T47D (cell line): ENCODE measurements around the gene KRT78.

ENCODE experiments used
- DNase-seq, 2 experiments: peaks; one replicate each; pipeline versions ENCODE4 v3.0.0 to v3.0.0-alpha.2; 2011 to 2012; ENCODE audit warnings: low read depth in 1 of 2, low spot score in 1 of 2
- JUND ChIP-seq: IDR thresholded peaks from 2 replicates; pipeline ENCODE4 v1.6.1; 2012; ENCODE audit warnings: low read depth
- in situ Hi-C: cut with HindIII; loops from 2 replicates; pipeline ENCODE4 v1.10.0; 2016; ENCODE audit warnings: low sequenced_read_pairs, low pct_unique_long_range_greater_than_20kb

Gene KRT78

DNA sequence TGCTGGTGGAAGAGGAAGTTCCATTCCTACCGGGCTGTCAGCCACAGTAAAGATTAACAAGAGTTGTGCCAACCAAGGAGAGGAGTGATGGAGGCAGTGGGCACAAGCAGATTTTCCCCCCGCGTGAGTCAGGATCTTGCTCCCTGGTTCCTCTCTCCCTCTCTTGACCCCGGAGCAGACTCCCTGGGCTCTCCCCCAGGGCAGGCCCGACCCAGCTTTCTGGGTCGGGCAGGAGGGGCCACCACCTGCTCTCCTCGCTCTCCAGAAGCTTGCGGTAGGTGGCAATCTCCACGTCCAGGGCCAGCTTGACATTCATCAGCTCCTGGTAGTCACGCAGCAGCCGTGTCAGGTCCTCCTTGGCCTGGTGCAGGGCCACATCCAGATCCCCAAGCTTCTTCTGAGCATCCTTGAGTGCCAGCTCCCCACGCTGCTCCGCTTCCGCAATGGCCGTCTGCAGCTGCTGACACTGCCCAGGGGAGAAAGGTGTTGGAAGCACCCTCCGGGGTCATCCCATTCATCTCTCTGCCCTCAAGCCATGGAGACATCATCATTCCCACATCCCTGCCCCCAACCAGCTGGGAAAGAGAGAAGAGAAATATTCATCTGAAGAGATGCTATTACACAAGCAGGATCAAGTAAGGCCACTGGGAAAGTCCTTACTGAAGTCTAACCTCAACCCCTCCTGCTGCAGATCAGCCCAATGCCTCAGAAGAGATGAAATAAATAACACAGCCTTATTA is 25.9 kb downstream of the KRT78 start:
- TF ChIP-seq JUND, result no peak
- in situ Hi-C loops, result no loop called here
- no peak for DNase-seq

DNA sequence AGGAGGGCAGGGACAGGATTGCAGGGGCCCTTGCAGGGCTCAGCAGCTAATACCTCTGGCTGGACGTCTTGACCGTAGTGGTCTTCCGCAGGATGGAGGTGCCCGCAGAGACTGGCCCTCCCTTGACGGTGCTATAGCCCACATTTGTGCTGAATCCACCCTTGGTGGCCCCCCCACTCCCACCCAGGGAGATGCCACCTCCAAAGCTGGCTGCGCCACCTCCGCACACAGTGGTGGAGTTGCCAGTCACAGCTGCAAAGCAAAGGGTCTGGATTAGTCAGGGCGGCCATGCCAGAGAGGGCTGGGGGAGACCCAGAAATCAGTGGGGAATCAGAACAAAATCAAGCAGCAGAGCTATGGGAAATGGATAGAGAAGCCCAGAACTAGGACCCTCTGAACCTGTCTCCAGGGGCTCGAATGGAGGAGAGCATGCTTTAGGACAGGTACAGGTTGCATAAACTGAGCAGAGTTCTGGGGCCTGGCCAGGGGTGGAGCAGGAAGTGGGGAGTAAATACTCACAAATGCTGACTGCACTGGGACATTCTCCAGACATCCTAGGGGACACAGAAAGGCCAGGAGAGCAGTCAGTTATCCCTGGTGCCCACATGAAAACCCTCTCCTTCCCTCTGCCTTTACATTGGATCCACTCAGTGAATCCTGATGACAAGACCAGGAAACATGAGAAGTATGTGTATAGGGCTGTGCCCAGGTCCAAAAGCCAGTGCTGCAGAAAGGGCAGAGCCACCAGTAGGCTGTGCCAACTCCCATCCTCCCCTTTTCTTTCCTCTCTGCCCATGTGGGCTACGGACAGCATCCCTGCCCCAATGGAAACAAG is 26.8 kb downstream of the KRT78 start:
- TF ChIP-seq JUND, result no peak
- peak; percentile 47 to 51 for DNase-seq
- in situ Hi-C loops, result no loop called here

GRCh38 chr12:52821071-52821730 is 27.6 kb downstream of the KRT78 start:
- in situ Hi-C loops, result no loop called here

GRCh38 chr12:52820521-52820920 is 28.3 kb downstream of the KRT78 start:
- in situ Hi-C loops, result no loop called here
- DNase-seq, result no peak
- no peak for TF ChIP-seq JUND

More at GRCh38 chr12:52821071-52821730, 27.6 kb downstream of the KRT78 start:
- no peak for DNase-seq
- TF ChIP-seq JUND, result no peak

- in situ Hi-C loops, result no loop called here
- no peak for DNase-seq
- no peak for TF ChIP-seq JUND
These were observed 28.9 kb downstream of the KRT78 start for GRCh38 chr12:52819731-52820510.

- TF ChIP-seq JUND, result no peak
- no peak for DNase-seq
- in situ Hi-C loops, result no loop called here
These were observed 29.8 kb downstream of the KRT78 start for GRCh38 chr12:52818887-52819420.

DNA sequence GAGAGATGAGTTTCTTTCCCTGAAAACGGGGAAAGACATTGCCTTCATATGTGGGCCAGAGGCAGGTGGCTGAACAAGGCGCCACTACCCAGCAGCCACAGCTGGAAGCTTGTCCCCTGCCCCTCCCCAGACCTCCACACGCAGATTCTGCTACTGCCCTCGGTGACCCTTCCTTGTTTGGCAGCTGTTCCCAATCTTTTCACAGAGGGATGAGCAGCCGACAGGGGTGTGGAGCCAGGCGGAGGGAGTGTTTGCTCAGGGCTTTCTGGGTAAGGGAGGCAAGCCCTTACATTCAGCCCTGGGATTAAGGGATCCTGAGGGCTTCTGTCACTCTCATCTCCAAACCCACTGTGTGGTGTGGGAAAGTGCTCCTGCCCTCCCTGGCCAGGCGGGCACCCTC is 30.4 kb downstream of the KRT78 start:
- TF ChIP-seq JUND, result no peak
- no peak for DNase-seq
- in situ Hi-C loops, result no loop called here

DNA sequence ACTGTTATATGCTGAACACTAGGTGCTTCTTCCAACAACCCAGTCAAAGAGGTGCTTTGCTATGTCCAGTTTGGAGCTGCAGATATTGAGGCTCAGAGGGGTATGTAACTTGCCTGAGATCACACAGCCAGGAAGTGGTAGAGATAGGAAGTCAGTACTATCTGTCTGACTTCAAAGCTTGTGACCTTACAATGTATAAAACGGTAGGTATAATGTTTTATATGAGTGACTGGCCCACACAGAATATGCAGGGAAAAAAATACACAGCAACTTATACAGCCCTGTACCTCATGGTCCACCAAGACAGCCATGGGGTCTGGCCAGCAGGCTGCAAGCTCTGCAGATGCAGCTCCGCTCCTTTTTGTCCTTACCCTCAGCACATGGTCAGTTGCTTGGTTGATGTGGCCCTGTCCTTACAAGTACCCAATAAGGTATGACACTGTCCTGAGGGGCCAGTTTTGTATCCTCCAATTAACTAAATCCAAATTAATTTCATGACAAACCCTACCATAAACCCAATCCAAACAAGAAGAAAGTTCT is 31.0 kb downstream of the KRT78 start:
- DNase-seq, result no peak
- no peak for TF ChIP-seq JUND
- in situ Hi-C loops, result no loop called here

DNA sequence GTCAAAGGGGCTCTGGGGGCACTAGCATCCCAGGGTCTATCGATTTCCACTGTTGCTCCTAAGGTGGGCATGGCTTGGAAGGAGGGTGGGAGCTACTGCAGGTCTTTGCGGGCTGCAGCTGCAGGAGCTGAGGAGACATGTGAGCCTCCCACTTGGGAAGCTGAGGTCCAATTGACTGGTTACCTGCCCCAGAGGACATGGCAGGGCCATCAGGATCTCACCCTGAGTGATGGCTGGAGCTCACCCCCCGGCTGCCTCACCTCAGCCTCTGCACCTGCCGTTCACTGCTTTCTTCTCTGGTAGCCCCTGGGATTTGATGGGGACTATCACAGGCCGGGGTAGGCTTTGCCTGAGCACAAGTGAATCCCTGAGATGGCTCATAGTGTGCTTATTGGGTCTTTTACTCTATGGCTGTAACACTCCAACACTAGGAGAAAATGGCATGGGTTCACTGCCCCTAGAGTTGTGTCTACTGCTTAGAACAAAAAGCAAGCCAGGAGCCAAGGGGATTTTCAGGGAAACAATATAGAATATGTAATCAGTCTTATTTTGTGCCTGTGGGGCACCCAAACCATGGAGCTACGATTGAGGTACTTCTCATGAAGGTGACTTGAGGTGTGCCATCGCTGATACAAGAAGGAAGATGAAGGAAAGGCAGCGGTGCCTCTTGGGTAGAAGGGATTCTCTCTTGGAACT is 31.6 kb downstream of the KRT78 start:
- in situ Hi-C loops, result no loop called here
- no peak for DNase-seq
- no peak for TF ChIP-seq JUND

GRCh38 chr12:52815676-52816588 is 32.9 kb downstream of the KRT78 start:
- in situ Hi-C loops, result no loop called here
- DNase-seq, result no peak
- no peak for TF ChIP-seq JUND

DNA sequence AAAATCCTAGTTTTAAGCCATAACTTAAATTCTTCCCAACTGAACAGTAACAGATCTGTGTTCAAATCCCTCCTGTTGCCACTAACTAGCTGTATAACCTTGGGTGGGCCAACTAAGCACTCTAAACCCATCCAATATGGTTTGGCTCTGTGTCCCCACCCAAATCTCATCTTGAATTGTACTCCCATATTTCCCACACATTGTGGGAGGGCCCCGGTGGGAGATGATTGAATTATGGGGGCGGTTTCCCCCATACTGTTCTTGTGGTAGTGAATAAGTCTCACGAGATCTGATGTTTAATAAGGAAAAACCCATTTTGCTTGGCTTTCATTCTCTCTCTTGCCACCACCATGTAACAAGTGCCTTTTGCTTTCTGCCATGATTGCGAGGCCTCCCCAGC is 33.6 kb downstream of the KRT78 start:
- in situ Hi-C loops, result no loop called here
- TF ChIP-seq JUND, result no peak
- no peak for DNase-seq
